NT2/D1 (cell line): ENCODE measurements around the gene PCA3.
A peak's percentile ranks its signal among the peaks of the same experiment; 100 is the strongest.

Source experiments
- DNase-seq: peaks from one replicate; pipeline ENCODE4 v3.0.0-alpha.2; 2011; ENCODE audit warnings: low read depth, low spot score
- H3K27me3 ChIP-seq: 2 replicates; pipeline ENCODE4 v1.6.0; 2011; ENCODE audit warnings: mild to moderate bottlenecking; ENCODE audit not compliant: insufficient read length, insufficient read depth
- H3K36me3 ChIP-seq: 2 replicates; pipeline ENCODE4 v1.6.1; 2011; ENCODE audit warnings: mild to moderate bottlenecking, low read length, mixed read lengths; ENCODE audit not compliant: insufficient read depth, insufficient read length
- H3K4me1 ChIP-seq: 2 replicates; pipeline ENCODE4 v1.5.1; 2011; ENCODE audit not compliant: insufficient read depth, insufficient read length
- H3K4me3 ChIP-seq: 2 replicates; pipeline ENCODE4 v1.5.1; 2011; ENCODE audit warnings: low read depth; ENCODE audit not compliant: insufficient read length
- H3K9ac ChIP-seq: 2 replicates; pipeline ENCODE4 v1.6.0; 2011; ENCODE audit warnings: low read depth; ENCODE audit not compliant: insufficient read length
- H3K9me3 ChIP-seq: 2 replicates; pipeline ENCODE4 v1.5.1; 2011; ENCODE audit warnings: mild to moderate bottlenecking, low read length; ENCODE audit not compliant: insufficient read depth
- SUZ12 ChIP-seq: IDR thresholded peaks from 2 replicates; pipeline ENCODE4 v1.6.1; 2011; ENCODE audit not compliant: insufficient read length, insufficient read depth; ENCODE audit errors: extremely low read depth
- YY1 ChIP-seq: IDR thresholded peaks from 2 replicates; pipeline ENCODE4 v1.6.1; 2011; ENCODE audit not compliant: insufficient read length, insufficient read depth
- ZNF274 ChIP-seq: IDR thresholded peaks from 2 replicates; pipeline ENCODE4 v1.6.1; 2011; ENCODE audit warnings: mild to moderate bottlenecking, low read depth, low read length

The PCA3 gene

GRCh38 chr9:76800901-76801300 is 36.7 kb downstream of the PCA3 start:
- no peaks in the 10 kb centered on the region for H3K27me3 ChIP-seq
- DNase-seq: no peak
- TF ChIP-seq YY1 (no peak), ZNF274 (no peak), SUZ12 (no peak)

DNA sequence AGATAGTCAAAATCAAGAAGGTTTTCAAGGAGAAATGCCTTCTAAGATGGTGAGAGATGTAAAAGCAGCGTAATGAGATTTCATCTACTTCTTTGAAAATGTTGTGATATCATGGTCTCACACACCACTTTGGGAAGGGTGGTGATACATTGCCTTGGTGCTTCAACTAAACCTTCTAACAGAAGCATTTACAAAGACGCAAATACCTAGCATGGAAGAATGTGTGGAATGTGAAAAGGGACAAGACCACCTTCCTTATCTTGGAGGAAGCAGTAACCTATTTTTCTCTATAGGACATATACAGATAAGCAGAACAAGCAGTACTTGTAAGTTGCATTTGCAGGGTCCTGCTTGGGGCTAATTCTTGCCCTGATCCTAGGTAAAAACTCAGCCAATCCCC is 38.8 kb downstream of the PCA3 start:
- H3K9me3 ChIP-seq: no peaks in the 10 kb centered on the region
- DNase-seq: peak; percentile 5
- H3K4me1 ChIP-seq: no peaks in the 10 kb centered on the region
- no peaks in the 10 kb centered on the region for H3K27me3 ChIP-seq
- H3K36me3 ChIP-seq: no peaks in the 10 kb centered on the region
- H3K4me3 ChIP-seq: no peak overlapping the region
- TF ChIP-seq YY1 (no peak), ZNF274 (no peak), SUZ12 (no peak)
- no peak overlapping the region for H3K9ac ChIP-seq

More at GRCh38 chr9:76800901-76801300, 36.7 kb downstream of the PCA3 start:
- Histone ChIP-seq H3K9me3 (no peaks in the 10 kb centered on the region), H3K4me1 (no peaks in the 10 kb centered on the region), H3K4me3 (no peak overlapping the region), H3K9ac (no peak overlapping the region), H3K36me3 (no peaks in the 10 kb centered on the region)

- H3K27me3 ChIP-seq: no peaks in the 10 kb centered on the region
- H3K4me1 ChIP-seq: no peaks in the 10 kb centered on the region
- H3K36me3 ChIP-seq: no peaks in the 10 kb centered on the region
- H3K9me3 ChIP-seq: no peaks in the 10 kb centered on the region
- no peak overlapping the region for H3K4me3 ChIP-seq
- TF ChIP-seq ZNF274: no peak
- no peak for TF ChIP-seq YY1
- TF ChIP-seq SUZ12: no peak
- DNase-seq: no peak
- H3K9ac ChIP-seq: no peak overlapping the region
These were observed 39.5 kb downstream of the PCA3 start for GRCh38 chr9:76803762-76804161.

DNA sequence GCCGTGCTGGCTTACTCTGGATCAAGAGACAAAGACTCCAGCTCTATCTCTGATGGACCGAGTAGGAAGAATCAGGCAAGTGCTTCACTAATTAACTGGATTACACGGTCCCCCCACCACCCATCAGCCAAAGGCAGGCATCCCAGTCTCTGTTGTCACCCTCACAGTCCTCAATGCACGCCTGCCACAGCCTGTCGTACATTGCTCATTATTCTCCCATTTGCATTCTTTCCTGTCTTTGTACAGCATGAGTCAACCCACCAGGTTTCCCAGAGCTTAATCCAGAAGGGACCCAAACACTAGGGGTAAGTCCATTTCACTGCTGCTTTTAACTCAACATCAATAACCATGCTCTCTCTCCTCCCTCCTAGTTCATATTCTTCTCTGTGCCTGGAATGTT is 44.4 kb downstream of the PCA3 start:
- no peak overlapping the region for H3K9ac ChIP-seq
- no peaks in the 10 kb centered on the region for H3K9me3 ChIP-seq
- DNase-seq: no peak
- H3K4me1 ChIP-seq: no peaks in the 10 kb centered on the region
- no peaks in the 10 kb centered on the region for H3K27me3 ChIP-seq
- H3K36me3 ChIP-seq: no peaks in the 10 kb centered on the region
- H3K4me3 ChIP-seq: no peak overlapping the region
- TF ChIP-seq YY1: no peak
- TF ChIP-seq ZNF274: no peak
- TF ChIP-seq SUZ12: no peak

- Histone ChIP-seq H3K4me3 (no peak overlapping the region), H3K4me1 (no peaks in the 10 kb centered on the region), H3K27me3 (no peaks in the 10 kb centered on the region), H3K9ac (no peak overlapping the region), H3K36me3 (no peaks in the 10 kb centered on the region), H3K9me3 (no peaks in the 10 kb centered on the region)
- TF ChIP-seq SUZ12 (no peak), ZNF274 (no peak), YY1 (no peak)
- DNase-seq: peak; percentile 62
These were observed 46.2 kb downstream of the PCA3 start for GRCh38 chr9:76810377-76810957.

- H3K4me1 ChIP-seq: no peaks in the 10 kb centered on the region
- no peak overlapping the region for H3K9ac ChIP-seq
- no peak for TF ChIP-seq SUZ12
- no peak for TF ChIP-seq ZNF274
- no peak for TF ChIP-seq YY1
- H3K4me3 ChIP-seq: no peak overlapping the region
- H3K36me3 ChIP-seq: no peaks in the 10 kb centered on the region
- no peak for DNase-seq
- H3K9me3 ChIP-seq: no peaks in the 10 kb centered on the region
- H3K27me3 ChIP-seq: no peaks in the 10 kb centered on the region
These were observed 48.4 kb downstream of the PCA3 start for GRCh38 chr9:76812591-76812990.

- TF ChIP-seq YY1 (no peak), SUZ12 (no peak), ZNF274 (no peak)
- DNase-seq: no peak
- Histone ChIP-seq H3K27me3 (no peaks in the 10 kb centered on the region), H3K9me3 (no peaks in the 10 kb centered on the region), H3K4me1 (no peaks in the 10 kb centered on the region), H3K9ac (no peak overlapping the region), H3K4me3 (no peak overlapping the region), H3K36me3 (no peaks in the 10 kb centered on the region)
These were observed 53.3 kb downstream of the PCA3 start for GRCh38 chr9:76817489-76817888.

- TF ChIP-seq ZNF274: no peak
- TF ChIP-seq SUZ12: no peak
- TF ChIP-seq YY1: no peak
- Histone ChIP-seq H3K4me3 (no peak overlapping the region), H3K27me3 (no peaks in the 10 kb centered on the region), H3K9me3 (no peaks in the 10 kb centered on the region), H3K36me3 (no peaks in the 10 kb centered on the region), H3K4me1 (no peaks in the 10 kb centered on the region), H3K9ac (no peak overlapping the region)
- DNase-seq: peak; percentile 66
These were observed 54.0 kb downstream of the PCA3 start for GRCh38 chr9:76818271-76818670.
